ENCODE results near the gene ZNF628. TPM values are rescaled to one million over a fixed set of nuclear protein-coding genes. Genes with fewer than 3 reads are reported as not detected.

The ZNF628 gene
- total RNA-seq, 2 donors from 2014 or later: 9.9 to 12.6 TPM

- Histone ChIP-seq H3K36me3 (ENCODE audit: control insufficient read depth, insufficient read depth, low read length) (no peaks in the 10 kb centered on the region), H3K9me3 (ENCODE audit: control insufficient read depth, low read length) (no peaks in the 10 kb centered on the region), H3K27me3 (ENCODE audit: control insufficient read depth, insufficient read depth, low read length, poor library complexity, severe bottlenecking) (peaks cover 28% of the 10 kb centered on the region), H3K4me1 (ENCODE audit: control insufficient read depth, insufficient read depth, low read length) (peaks cover 4% of the 10 kb centered on the region), H3K4me3 (ENCODE audit: low read length) (no peak overlapping the region), H3K9ac (ENCODE audit: extremely low read depth, low read length, poor library complexity, severe bottlenecking) (no peak overlapping the region), H3K27ac (ENCODE audit: low read depth, low read length) (no peak overlapping the region)
- no peaks in the 10 kb centered on the region for H3K9me3 Mint-ChIP-seq
- no peak for DNase-seq
- peaks cover 20% of the 10 kb centered on the region for H3K36me3 Mint-ChIP-seq (ENCODE audit: low read depth)
- peaks cover 31% of the 10 kb centered on the region for H3K27me3 Mint-ChIP-seq (ENCODE audit: insufficient read depth)
- TF ChIP-seq, protein P1, sequence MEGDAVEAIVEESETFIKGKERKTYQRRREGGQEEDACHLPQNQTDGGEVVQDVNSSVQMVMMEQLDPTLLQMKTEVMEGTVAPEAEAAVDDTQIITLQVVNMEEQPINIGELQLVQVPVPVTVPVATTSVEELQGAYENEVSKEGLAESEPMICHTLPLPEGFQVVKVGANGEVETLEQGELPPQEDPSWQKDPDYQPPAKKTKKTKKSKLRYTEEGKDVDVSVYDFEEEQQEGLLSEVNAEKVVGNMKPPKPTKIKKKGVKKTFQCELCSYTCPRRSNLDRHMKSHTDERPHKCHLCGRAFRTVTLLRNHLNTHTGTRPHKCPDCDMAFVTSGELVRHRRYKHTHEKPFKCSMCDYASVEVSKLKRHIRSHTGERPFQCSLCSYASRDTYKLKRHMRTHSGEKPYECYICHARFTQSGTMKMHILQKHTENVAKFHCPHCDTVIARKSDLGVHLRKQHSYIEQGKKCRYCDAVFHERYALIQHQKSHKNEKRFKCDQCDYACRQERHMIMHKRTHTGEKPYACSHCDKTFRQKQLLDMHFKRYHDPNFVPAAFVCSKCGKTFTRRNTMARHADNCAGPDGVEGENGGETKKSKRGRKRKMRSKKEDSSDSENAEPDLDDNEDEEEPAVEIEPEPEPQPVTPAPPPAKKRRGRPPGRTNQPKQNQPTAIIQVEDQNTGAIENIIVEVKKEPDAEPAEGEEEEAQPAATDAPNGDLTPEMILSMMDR (conservative IDR thresholded peaks at IDR 0.05): no peak
- H3K4me1 Mint-ChIP-seq: peaks cover 12% of the 10 kb centered on the region
- WGBS, 2 experiments (ENCODE audit: insufficient coverage in 1 of 2, insufficient read length in 1 of 2): 80 to 93% methylated on average over 1 to 11 of the region's 11 CpGs
- no peak overlapping the region for H3K4me3 Mint-ChIP-seq
- no peak overlapping the region for H3K27ac Mint-ChIP-seq
These were observed 20.7 kb upstream of the ZNF628 start for GRCh38 chr19:55455576-55456235.

GRCh38 chr19:55456347-55456746 is 20.1 kb upstream of the ZNF628 start:
- H3K36me3 Mint-ChIP-seq (ENCODE audit: low read depth): peaks cover 20% of the 10 kb centered on the region
- no peaks in the 10 kb centered on the region for H3K36me3 ChIP-seq (ENCODE audit: control insufficient read depth, insufficient read depth, low read length)
- TF ChIP-seq, protein P1 (conservative IDR thresholded peaks at IDR 0.05): no peak
- H3K9ac ChIP-seq (ENCODE audit: extremely low read depth, low read length, poor library complexity, severe bottlenecking): no peak overlapping the region
- 94 to 96% methylated on average over 11 to 14 of the region's 14 CpGs for WGBS, 2 experiments (ENCODE audit: insufficient coverage in 1 of 2, insufficient read length in 1 of 2)
- no peaks in the 10 kb centered on the region for H3K9me3 Mint-ChIP-seq
- no peak overlapping the region for H3K4me3 Mint-ChIP-seq
- no peak overlapping the region for H3K27ac ChIP-seq (ENCODE audit: low read depth, low read length)
- peaks cover 4% of the 10 kb centered on the region for H3K4me1 ChIP-seq (ENCODE audit: control insufficient read depth, insufficient read depth, low read length)
- H3K4me3 ChIP-seq (ENCODE audit: low read length): no peak overlapping the region
- H3K27me3 Mint-ChIP-seq (ENCODE audit: insufficient read depth): peaks cover 27% of the 10 kb centered on the region
- H3K27me3 ChIP-seq (ENCODE audit: control insufficient read depth, insufficient read depth, low read length, poor library complexity, severe bottlenecking): peaks cover 22% of the 10 kb centered on the region
- no peaks in the 10 kb centered on the region for H3K9me3 ChIP-seq (ENCODE audit: control insufficient read depth, low read length)
- peaks cover 14% of the 10 kb centered on the region for H3K4me1 Mint-ChIP-seq
- DNase-seq: no peak
- no peak overlapping the region for H3K27ac Mint-ChIP-seq

DNA sequence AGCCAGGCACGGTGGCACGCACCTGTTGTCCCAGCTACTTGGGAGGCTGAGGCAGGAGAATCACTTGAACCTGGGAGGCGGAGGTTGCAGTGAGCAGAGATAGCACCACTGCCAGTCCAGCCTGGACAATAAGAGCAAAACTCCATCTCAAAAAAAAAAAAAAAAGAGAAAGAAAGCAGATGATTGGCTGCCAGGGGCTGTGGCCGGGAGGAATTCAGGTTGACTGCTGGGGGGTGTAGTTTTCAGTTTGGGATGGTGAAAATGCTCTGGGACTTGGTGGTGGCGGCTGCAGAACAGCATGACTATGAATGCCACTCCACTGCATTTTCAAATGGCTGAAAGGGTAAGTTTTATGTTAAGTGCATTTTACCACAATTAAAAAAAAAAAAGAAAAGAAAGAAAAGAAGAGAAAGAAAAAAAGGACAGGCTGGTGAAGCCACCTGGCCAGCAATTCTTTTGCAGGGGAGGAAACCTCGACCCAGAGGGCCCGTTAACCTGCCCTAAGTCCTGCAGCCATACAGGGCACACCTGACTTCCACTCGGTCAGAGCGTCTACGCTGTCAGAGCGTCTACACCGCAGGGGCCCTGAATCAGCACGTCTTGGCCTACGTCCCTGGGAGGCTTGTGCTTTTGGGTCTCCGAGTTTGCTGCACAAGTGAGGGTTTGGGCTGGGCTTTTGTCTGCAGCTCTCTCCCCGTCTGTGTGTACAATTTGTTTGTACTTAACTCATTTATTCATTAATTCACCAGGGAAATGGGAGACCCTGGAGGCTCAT is 18.5 kb upstream of the ZNF628 start:
- peaks cover 21% of the 10 kb centered on the region for H3K27me3 Mint-ChIP-seq (ENCODE audit: insufficient read depth)
- no peak for DNase-seq
- H3K36me3 Mint-ChIP-seq (ENCODE audit: low read depth): peaks cover 20% of the 10 kb centered on the region
- Histone ChIP-seq H3K36me3 (ENCODE audit: control insufficient read depth, insufficient read depth, low read length) (no peaks in the 10 kb centered on the region), H3K9ac (ENCODE audit: extremely low read depth, low read length, poor library complexity, severe bottlenecking) (no peak overlapping the region), H3K27me3 (ENCODE audit: control insufficient read depth, insufficient read depth, low read length, poor library complexity, severe bottlenecking) (peaks cover 7% of the 10 kb centered on the region), H3K4me3 (ENCODE audit: low read length) (no peak overlapping the region), H3K4me1 (ENCODE audit: control insufficient read depth, insufficient read depth, low read length) (peaks cover 4% of the 10 kb centered on the region), H3K9me3 (ENCODE audit: control insufficient read depth, low read length) (no peaks in the 10 kb centered on the region), H3K27ac (ENCODE audit: low read depth, low read length) (no peak overlapping the region)
- H3K9me3 Mint-ChIP-seq: no peaks in the 10 kb centered on the region
- WGBS, 2 experiments (ENCODE audit: insufficient coverage in 1 of 2, insufficient read length in 1 of 2): 81 to 85% methylated on average over 12 to 15 of the region's 16 CpGs
- H3K4me3 Mint-ChIP-seq: no peak overlapping the region
- no peak overlapping the region for H3K27ac Mint-ChIP-seq
- peaks cover 11% of the 10 kb centered on the region for H3K4me1 Mint-ChIP-seq
- TF ChIP-seq, protein P1 (conservative IDR thresholded peaks at IDR 0.05): no peak
